IPS DF 6.9 (cell line): ENCODE results near the gene CATSPERD.

ENCODE experiments used
- DNase-seq: peaks from one replicate; pipeline ENCODE4 v3.0.0-alpha.2; 2013; ENCODE audit warnings: low read depth, low spot score
- H3K27ac ChIP-seq: one replicate; pipeline ENCODE4 v1.5.1; 2013; ENCODE audit warnings: low read length, control low read depth
- H3K27me3 ChIP-seq: 2 replicates; pipeline ENCODE4 v1.6.1; 2013; ENCODE audit warnings: mild to moderate bottlenecking, low read length; ENCODE audit not compliant: control insufficient read depth, insufficient read depth
- H3K36me3 ChIP-seq: 2 replicates; pipeline ENCODE4 v1.6.1; 2013; ENCODE audit warnings: low read length; ENCODE audit not compliant: control insufficient read depth, insufficient read depth
- H3K4me1 ChIP-seq: 2 replicates; pipeline ENCODE4 v1.6.1; 2013; ENCODE audit warnings: low read length; ENCODE audit not compliant: control insufficient read depth, insufficient read depth
- H3K4me3 ChIP-seq: 2 replicates; pipeline ENCODE4 v1.5.1; 2013; ENCODE audit warnings: mild to moderate bottlenecking, low read length
- H3K9me3 ChIP-seq: 2 replicates; pipeline ENCODE4 v1.6.1; 2013; ENCODE audit warnings: low read length, inconsistent platforms; ENCODE audit not compliant: control insufficient read depth, insufficient read depth
- WGBS: extraction: QIAGEN DNeasy Blood & Tissue Kit; methylation state at CpG from one replicate; pipeline ENCODE4 v1.1.7; 2013; ENCODE audit warnings: mixed read lengths, missing lambda C conversion rate; ENCODE audit not compliant: insufficient read length, insufficient coverage; 5-methylcytosine and 5-hydroxymethylcytosine counted together

The CATSPERD gene

DNA sequence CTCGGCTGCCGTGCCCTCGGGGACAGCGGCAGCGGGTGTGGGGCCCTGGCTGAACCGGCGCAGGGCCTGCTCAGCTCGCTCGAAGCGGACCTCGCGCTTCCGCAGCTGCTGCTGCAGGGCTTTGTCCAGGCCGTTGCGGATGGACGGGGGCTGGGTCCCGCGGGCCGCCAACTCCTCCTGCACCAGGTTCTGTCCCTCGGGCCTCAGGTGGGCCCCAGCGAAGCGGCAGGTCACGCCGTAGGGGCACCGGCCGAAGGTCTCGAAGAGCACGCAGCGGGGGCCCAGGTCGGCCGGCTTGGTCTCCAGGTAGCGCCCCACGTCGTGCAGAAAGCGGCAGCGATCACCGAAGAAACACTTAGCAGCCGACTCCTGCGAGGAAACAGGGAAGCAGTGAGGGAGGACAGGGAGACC is 68.9 kb downstream of the CATSPERD start:
- Histone ChIP-seq H3K4me1 (no peaks in the 10 kb centered on the region), H3K4me3 (no peak overlapping the region), H3K36me3 (peaks cover 48% of the 10 kb centered on the region), H3K27me3 (no peaks in the 10 kb centered on the region), H3K9me3 (no peaks in the 10 kb centered on the region), H3K27ac (no peak overlapping the region)
- no peak for DNase-seq
- no CpG with 5 or more reads among the region's 39 CpGs for WGBS

- Histone ChIP-seq H3K27ac (no peak overlapping the region), H3K36me3 (peaks cover 42% of the 10 kb centered on the region), H3K4me1 (no peaks in the 10 kb centered on the region), H3K9me3 (no peaks in the 10 kb centered on the region), H3K27me3 (no peaks in the 10 kb centered on the region), H3K4me3 (peak overlapping the region; percentile 24; the same call in 1 of the 2 replicates)
- no peak for DNase-seq
- WGBS = no CpG with 5 or more reads among the region's 26 CpGs
Measured at GRCh38 chr19:5789886-5790558, 69.6 kb downstream of the CATSPERD start.

DNA sequence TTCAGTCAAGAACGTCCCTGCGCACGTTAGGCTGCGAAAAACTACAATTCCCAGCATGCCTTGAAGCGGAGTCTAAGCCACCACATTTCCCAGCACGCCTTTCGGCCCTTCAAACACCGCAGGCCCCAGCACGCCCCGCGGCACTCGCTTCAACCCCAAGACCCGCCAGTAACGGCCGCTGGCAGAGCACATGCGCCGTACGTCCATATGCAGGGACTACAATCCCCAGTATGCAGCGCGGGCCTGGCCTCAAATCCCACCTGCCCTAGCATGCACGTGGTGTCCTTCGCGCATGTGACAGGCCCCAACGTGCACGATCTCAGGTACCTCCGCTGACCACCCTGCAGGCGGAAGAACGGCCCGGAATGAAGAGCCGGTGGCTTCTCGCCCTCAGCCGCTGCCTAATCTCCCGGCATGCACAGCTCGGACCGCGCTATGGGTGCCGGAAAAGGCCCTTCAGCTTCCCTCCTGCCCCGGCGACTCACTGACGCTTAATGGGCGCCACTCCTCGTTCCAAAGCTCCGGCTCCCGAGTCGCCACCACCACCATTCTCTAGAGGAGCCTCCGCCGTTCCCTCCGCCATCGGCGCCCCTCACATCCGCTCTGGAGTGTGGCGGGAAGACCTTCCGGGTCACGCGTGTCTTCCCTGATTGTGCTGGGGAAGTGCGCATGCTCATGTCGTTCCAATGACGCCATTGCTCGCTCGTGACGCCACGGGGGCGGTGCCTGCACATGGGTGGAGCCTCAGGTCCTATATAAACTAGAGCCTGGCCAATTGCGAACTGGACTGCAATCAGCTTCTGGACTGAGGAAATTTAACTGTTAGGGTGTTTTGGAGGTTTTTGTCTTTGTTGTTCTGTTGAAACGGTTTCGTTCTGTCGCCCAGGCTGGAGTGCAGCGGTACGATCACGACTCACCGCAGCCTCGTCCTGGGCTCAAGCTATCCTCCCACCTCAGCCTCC is 70.4 kb downstream of the CATSPERD start, which contains the start of gene DUS3L:
TSS of gene DUS3L (minus strand) at position 605 of the 962 bp plus-strand sequence. CDS start at position 583, 22 bp downstream.
- Histone ChIP-seq H3K9me3 (no peaks in the 10 kb centered on the region), H3K4me3 (peak within 1 kb of the TSS; percentile 67), H3K27ac (no peak within 1 kb of the TSS), H3K27me3 (no peaks in the 10 kb centered on the region), H3K36me3 (peaks cover 34% of the 10 kb centered on the region), H3K4me1 (no peaks in the 10 kb centered on the region)
- no CpG with 5 or more reads among the region's 72 CpGs for WGBS
- DNase-seq = no peak

GRCh38 chr19:5792224-5792623 is 71.8 kb downstream of the CATSPERD start:
- no peak overlapping the region for H3K4me3 ChIP-seq
- no peaks in the 10 kb centered on the region for H3K9me3 ChIP-seq
- H3K27ac ChIP-seq = no peak overlapping the region
- DNase-seq = no peak
- peaks cover 22% of the 10 kb centered on the region for H3K36me3 ChIP-seq
- H3K4me1 ChIP-seq = no peaks in the 10 kb centered on the region
- H3K27me3 ChIP-seq = no peaks in the 10 kb centered on the region
- WGBS = no CpG with 5 or more reads among the region's 18 CpGs

DNA sequence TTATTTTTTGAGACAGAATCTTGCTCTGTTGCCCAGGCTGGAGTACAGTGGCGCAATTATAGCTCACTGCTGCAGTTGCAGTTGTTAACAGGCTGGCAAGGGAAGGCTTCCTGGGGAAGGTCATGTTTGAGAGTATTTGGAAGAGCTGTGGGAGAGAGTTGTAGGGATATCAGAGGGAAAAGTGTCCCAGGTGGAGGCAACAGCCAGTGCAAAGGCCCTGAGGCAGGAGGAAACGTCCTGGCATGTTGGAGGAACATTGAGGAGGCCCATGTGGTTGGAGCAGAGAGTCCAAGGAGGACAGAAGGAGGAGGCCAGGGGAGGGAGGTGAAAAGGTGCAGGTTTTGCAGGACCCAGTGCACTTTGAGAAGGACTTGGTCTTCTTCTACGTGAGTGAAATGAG is 72.8 kb downstream of the CATSPERD start:
- WGBS = no CpG with 5 or more reads among the region's 3 CpGs
- Histone ChIP-seq H3K9me3 (no peaks in the 10 kb centered on the region), H3K27me3 (no peaks in the 10 kb centered on the region), H3K4me3 (no peak overlapping the region), H3K4me1 (no peaks in the 10 kb centered on the region), H3K36me3 (peaks cover 12% of the 10 kb centered on the region), H3K27ac (no peak overlapping the region)
- no peak for DNase-seq

DNA sequence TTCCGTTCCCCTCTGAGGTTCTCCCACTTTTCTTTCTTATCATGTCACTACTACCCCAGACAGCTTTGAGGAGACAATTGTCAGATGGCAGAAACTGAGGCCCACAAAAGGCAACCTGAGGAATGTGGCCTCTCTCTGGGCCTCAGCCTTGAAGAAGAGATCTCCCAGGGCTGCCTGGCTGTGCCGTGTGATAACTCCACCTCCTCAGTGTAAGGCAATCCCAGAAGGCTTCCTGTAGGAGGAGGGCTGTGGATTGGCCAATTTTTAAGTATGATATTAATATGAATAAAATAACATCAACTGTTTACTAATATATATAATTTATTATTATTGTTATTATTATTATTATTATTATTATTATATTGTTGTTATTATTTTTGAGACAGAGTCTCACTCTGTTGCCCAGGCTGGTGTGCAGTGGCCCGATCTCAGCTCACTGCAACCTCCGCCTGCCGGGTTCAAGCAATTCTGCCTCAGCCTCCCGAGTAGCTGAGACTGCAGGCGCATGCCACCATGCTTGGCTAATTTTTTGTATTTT is 75.0 kb downstream of the CATSPERD start:
- Histone ChIP-seq H3K27me3 (no peaks in the 10 kb centered on the region), H3K4me3 (no peak overlapping the region), H3K4me1 (no peaks in the 10 kb centered on the region; the same call in 1 of the 2 replicates), H3K9me3 (no peaks in the 10 kb centered on the region), H3K36me3 (no peaks in the 10 kb centered on the region), H3K27ac (no peak overlapping the region)
- DNase-seq = no peak
- WGBS = no CpG with 5 or more reads among the region's 7 CpGs

- H3K36me3 ChIP-seq = no peaks in the 10 kb centered on the region
- DNase-seq = no peak
- no peaks in the 10 kb centered on the region for H3K9me3 ChIP-seq
- no peak overlapping the region for H3K4me3 ChIP-seq
- no peak overlapping the region for H3K27ac ChIP-seq
- H3K27me3 ChIP-seq = peaks cover under 1% of the 10 kb centered on the region; the same call in 1 of the 2 replicates
- no CpG with 5 or more reads among the region's 8 CpGs for WGBS
- H3K4me1 ChIP-seq = no peaks in the 10 kb centered on the region; the same call in 1 of the 2 replicates
Measured at GRCh38 chr19:5798244-5798643, 77.8 kb downstream of the CATSPERD start.

- Histone ChIP-seq H3K4me3 (no peak overlapping the region), H3K9me3 (no peaks in the 10 kb centered on the region), H3K27me3 (peaks cover 1% of the 10 kb centered on the region; the same call in 1 of the 2 replicates), H3K4me1 (peaks cover 2% of the 10 kb centered on the region), H3K27ac (no peak overlapping the region), H3K36me3 (no peaks in the 10 kb centered on the region)
- no peak for DNase-seq
- WGBS = no CpG with 5 or more reads among the region's 37 CpGs
Measured at GRCh38 chr19:5799247-5800241, 79.1 kb downstream of the CATSPERD start.

DNA sequence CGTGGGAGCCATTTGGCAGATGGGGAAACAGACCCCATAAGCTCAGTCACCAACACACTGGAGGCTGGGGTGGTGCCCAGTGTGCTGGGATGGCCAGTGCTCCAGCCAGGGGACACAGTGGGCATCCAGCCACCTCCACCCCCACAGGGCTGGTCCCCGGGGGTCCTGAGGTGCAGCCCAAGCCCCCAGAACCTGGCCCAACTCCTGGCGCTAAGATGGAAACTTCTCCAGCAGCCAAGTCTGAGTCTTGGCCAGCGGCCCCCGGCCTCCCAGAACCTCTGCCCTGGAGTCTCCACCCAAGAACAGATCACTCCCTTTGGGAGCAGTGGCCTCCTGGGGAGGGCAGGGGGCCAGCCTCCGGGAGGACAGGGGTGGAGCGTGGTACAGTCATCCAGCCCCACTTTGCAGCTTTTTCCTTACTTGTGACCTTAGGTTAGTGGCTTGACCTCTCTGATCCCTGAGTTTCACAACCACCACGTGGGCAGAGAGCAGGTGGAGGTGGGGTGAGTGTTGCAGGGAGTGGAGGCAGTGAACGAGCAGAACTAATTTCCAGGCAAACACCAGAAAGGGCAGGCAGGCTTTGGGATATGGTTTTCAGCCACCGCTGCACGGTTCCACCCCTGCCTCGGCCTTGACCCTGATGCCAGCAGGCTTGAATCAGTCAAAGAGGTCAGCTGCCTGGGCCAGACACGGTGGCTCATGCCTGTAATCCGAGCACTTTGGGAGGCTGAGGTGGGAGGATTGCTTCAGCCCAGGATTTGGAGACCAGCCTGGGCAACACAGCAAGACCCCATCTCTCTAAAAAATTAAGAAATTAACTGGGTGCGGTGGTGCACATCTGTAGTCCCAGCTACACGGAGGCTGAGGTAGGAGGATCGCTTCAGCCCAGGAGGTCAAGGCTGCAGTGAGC is 80.2 kb downstream of the CATSPERD start:
- no peaks in the 10 kb centered on the region for H3K36me3 ChIP-seq
- DNase-seq = no peak
- peaks cover 1% of the 10 kb centered on the region; the same call in 1 of the 2 replicates for H3K27me3 ChIP-seq
- no peak overlapping the region for H3K4me3 ChIP-seq
- H3K9me3 ChIP-seq = no peaks in the 10 kb centered on the region
- peaks cover 2% of the 10 kb centered on the region for H3K4me1 ChIP-seq
- no CpG with 5 or more reads among the region's 17 CpGs for WGBS
- no peak overlapping the region for H3K27ac ChIP-seq
